HEK293T (cell line): ENCODE measurements around the gene PACRG.

Experiments
- CTBP1 ChIP-seq: fragments of 450-650 bp; IDR thresholded peaks from 2 replicates; pipeline ENCODE4 v1.6.1; 2016; ENCODE audit warnings: borderline replicate concordance
- FOXA1 ChIP-seq: fragments of 450-650 bp; IDR thresholded peaks from 2 replicates; pipeline ENCODE4 v1.6.1; 2016; ENCODE audit warnings: mild to moderate bottlenecking
- FOXK2 ChIP-seq: fragments of 450-650 bp; IDR thresholded peaks from 2 replicates; pipeline ENCODE4 v1.6.1; 2016; ENCODE audit warnings: mild to moderate bottlenecking
- L3MBTL2 ChIP-seq: fragments of 450-650 bp; conservative IDR thresholded peaks from 2 replicates; pipeline ENCODE4 v1.6.1; 2016; ENCODE audit warnings: mild to moderate bottlenecking
- SP1 ChIP-seq: fragments of 450-650 bp; IDR thresholded peaks from 2 replicates; pipeline ENCODE4 v1.6.1; 2017
- SUZ12 ChIP-seq: fragments of 450-650 bp; IDR thresholded peaks from 2 replicates; pipeline ENCODE4 v1.6.1; 2016; ENCODE audit warnings: mild to moderate bottlenecking
- TARDBP ChIP-seq: fragments of 450-650 bp; IDR thresholded peaks from 2 replicates; pipeline ENCODE4 v1.6.1; 2016
- ZNF384 ChIP-seq: fragments of 450-650 bp; IDR thresholded peaks from 2 replicates; pipeline ENCODE4 v1.6.1; 2016

- TF ChIP-seq SUZ12 (no peak), L3MBTL2 (no peak), TARDBP (no peak), SP1 (no peak), ZNF384 (no peak), FOXK2 (no peak), FOXA1 (no peak), CTBP1 (no peak)
Measured at GRCh38 chr6:162875070-162875469, 147.3 kb downstream of the PACRG start.
